SJSA1 (cell line): ENCODE data around the gene NFIC. TPM values are rescaled to one million over a fixed set of nuclear protein-coding genes. Genes with fewer than 3 reads are reported as not detected.

Experiments used
- DNase-seq, 2 experiments: peaks; one replicate each; pipeline ENCODE4 v3.0.0-alpha.2; 2015 to 2020; ENCODE audit warnings: low spot score in 2 of 2, low read depth in 1 of 2
- H3K27ac ChIP-seq: fragments of 250-450 bp; sonication (Bioruptor Pico); 2 replicates; pipeline ENCODE4 v1.5.1; 2020; ENCODE audit warnings: mild to moderate bottlenecking, moderate library complexity
- H3K27me3 ChIP-seq: fragments of 250-450 bp; sonication (Bioruptor Pico); replicated peaks from 2 replicates; pipeline ENCODE4 v1.5.1; 2020; ENCODE audit warnings: mild to moderate bottlenecking, moderate library complexity
- H3K36me3 ChIP-seq: fragments of 250-450 bp; sonication (Bioruptor Pico); 2 replicates; pipeline ENCODE4 v1.5.1; 2020; ENCODE audit warnings: mild to moderate bottlenecking
- H3K4me1 ChIP-seq: fragments of 250-450 bp; sonication (Bioruptor Pico); replicated peaks from 2 replicates; pipeline ENCODE4 v1.6.1; 2021; ENCODE audit warnings: mild to moderate bottlenecking
- H3K4me3 ChIP-seq: fragments of 250-450 bp; sonication (Bioruptor Pico); 2 replicates; pipeline ENCODE4 v1.5.1; 2020; ENCODE audit warnings: mild to moderate bottlenecking
- H3K9me3 ChIP-seq: fragments of 250-450 bp; sonication (Bioruptor Pico); replicated peaks from 2 replicates; pipeline ENCODE4 v1.5.1; 2020; ENCODE audit warnings: mild to moderate bottlenecking
- total RNA-seq: library from RNA; depleted of rRNA; stranded (reverse); fragments of >200 nt; shearing (Covaris generic); gene quantifications from 2 replicates; pipeline ENCODE4 v1.2.3, GENCODE V29; 2014

Gene NFIC
- total RNA-seq, 1 experiment from 2014 or later: 27.6 TPM

DNA sequence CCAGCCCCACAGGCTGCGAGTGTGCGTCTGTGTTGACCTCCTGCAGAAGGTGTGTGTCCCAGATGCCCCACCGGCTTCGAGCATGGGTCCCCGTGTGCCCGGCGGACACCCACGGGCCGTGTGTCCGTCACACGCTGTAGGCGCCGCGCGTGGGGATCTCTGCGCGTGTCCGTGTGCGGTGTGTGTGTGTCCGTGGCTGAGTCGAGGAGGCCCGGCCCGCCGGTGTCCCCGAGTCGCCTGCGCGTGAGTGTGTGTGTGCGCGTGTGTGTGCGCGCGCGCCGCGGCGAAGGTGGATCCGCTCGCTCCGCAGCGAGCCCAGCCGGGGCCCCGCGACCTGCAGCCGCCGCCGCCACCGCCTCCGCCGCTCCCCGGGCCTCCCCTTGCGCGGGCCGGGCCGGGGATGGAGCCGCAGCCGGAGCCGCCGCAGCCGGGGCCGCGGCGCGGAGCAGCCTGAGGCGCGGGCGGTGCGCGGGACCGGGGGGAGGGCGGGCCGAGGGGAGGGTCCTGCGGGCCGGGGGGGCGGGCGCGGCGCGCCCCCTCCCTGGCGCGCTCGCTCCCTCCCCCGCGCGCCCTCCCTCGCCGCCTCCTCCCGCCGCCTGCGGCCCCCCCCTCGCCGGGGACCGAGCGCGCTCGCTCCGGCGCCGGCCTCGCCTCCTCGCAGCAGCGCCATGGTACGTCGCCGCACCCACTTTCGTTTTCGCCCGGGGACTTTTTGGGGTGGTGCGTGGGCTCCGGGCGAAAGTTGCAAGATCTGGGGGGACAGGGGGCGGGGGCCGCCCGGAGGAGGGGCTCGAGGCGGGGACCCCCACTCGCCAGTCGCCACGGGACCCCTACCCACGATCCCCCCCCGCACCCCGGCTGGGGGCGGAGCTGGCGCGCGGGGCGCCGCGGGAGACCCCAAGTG lies 7.1 kb upstream of the NFIC start:
- peaks cover 3% of the 10 kb centered on the region; the same call in 1 of the 2 replicates for H3K27me3 ChIP-seq
- H3K4me1 ChIP-seq: peaks cover 18% of the 10 kb centered on the region
- peak overlapping the region; percentile 62 for H3K27ac ChIP-seq
- peaks cover 4% of the 10 kb centered on the region; the same call in 1 of the 2 replicates for H3K9me3 ChIP-seq
- DNase-seq: peak in 1 of 2 experiments; percentile 41
- no peaks in the 10 kb centered on the region for H3K36me3 ChIP-seq
- peak overlapping the region; percentile 77 for H3K4me3 ChIP-seq

DNA sequence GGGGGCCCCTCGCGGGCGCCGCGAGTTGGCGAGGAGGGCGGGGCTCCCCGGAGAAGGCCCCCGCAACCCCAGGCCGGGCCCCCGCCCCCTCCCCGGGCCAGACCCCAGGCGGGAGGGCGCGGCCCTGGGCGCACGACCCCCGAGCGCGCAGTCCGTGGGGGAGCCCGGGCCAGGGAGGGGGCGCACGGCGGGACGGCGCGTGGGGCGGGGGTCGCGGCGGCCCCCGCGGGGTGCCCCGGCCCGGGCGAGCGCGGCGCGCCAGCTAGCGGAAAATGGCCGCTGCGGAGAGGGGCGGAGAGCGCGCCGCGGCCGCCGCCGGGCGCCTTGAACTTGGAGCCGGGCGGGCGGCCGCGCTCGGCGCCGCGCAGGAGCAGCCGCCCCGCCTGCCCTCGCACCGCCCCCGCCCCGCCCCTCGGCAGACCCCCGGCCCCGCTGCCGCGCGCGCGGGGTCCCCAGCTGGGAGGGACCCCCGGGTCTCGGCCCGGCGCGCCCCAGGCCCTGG lies 6.4 kb upstream of the NFIC start:
- DNase-seq: no peak
- peaks cover 3% of the 10 kb centered on the region; the same call in 1 of the 2 replicates for H3K27me3 ChIP-seq
- H3K27ac ChIP-seq: peak overlapping the region; percentile 62
- H3K9me3 ChIP-seq: peaks cover 4% of the 10 kb centered on the region; the same call in 1 of the 2 replicates
- peaks cover 21% of the 10 kb centered on the region for H3K4me1 ChIP-seq
- no peaks in the 10 kb centered on the region for H3K36me3 ChIP-seq
- peak overlapping the region; percentile 77 for H3K4me3 ChIP-seq

DNA sequence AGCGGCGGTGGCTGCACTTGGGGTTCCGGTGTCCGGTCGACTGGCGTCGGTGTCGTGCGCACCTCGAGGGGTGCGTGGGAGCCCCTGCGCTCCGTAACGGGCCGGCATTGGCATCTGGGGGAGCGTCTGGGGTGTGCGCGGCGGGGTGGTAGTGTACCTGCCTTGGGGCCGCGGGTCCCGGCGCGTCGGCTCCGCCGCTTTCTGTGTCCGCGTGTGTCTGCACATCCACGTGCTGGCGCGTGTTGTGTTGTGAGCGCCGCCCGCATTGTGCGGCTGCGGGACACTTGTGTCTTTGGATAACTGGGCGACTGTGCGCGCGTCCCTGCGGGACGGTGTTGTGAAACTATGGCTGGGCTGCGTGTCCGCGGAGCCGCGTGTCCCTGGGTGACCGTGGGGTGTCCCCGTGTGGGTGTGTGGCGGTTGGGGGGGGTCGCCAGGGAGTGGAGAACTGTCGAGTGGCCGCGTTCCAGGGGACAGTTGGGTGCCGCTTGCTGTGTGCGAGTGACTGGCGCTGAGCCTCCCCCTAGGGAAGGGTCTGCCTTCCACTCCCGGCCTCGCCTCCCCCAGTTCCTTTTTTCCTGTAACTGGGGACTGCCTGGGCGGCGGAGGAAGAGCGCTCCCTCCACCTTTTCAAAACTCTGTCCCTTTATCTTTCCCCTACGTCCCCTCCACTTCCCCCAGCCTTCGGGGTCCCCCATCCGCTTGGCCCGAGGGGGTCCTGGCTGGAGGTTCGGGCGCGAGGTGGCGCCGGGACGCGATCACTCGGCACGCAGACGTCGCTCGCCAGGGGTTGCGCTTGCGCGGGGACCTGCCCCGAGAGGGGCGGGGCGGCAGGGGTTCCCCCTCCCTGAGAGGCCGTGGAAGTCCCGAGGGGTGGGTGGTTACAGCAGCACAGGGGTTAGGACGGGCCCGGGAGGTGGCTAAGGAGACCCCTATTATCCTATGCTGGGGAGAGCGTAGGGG lies 5.7 kb upstream of the NFIC start:
- Histone ChIP-seq H3K4me3 (peak overlapping the region; percentile 77), H3K27me3 (peaks cover 3% of the 10 kb centered on the region; the same call in 1 of the 2 replicates), H3K36me3 (no peaks in the 10 kb centered on the region), H3K9me3 (peaks cover 4% of the 10 kb centered on the region; the same call in 1 of the 2 replicates), H3K4me1 (peaks cover 28% of the 10 kb centered on the region), H3K27ac (no peak overlapping the region; the same call in 1 of the 2 replicates)
- peak; percentile 47 to 59 for DNase-seq

DNA sequence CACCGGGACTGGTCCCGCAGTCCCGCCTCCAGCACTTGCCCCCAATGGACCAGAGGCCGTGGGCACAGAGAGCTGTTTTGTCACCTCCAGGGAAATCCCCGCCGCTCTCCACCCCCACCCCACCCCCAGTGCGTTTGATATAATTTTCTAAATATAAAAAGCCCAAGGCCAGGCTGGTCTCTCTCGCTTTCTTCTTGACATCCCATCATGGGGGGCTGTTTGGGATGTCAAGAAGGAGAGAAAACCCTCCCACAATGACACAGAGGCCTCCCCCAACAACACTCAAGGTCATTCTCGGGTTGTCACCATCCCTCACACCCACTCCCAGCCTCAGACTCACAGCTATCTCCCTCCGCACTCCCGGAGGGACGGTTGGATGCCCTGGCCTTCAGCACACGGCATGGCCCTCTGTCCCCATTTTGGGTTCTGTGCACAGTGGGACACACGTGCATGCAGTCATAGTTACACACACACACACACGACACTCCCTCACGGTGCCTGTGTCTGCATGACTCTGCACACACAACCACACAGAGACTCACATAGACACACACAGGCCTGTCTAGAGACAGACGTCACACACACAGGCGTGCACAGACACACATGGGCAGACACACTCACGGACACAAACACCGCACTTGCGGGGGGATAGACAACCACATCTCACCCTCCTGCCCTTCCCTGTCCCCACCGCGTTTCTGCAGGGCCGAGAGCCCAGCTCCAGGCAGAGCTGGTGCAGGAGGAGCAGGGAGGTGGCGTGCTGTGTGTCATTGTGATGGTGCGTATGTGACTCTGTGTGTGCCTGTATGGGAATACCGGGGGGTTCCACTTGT lies 4.8 kb upstream of the NFIC start:
- H3K27me3 ChIP-seq: peaks cover 3% of the 10 kb centered on the region; the same call in 1 of the 2 replicates
- H3K36me3 ChIP-seq: no peaks in the 10 kb centered on the region; the same call in 1 of the 2 replicates
- peak overlapping the region; percentile 77 for H3K4me3 ChIP-seq
- peaks cover 4% of the 10 kb centered on the region; the same call in 1 of the 2 replicates for H3K9me3 ChIP-seq
- H3K27ac ChIP-seq: no peak overlapping the region
- no peak for DNase-seq
- peaks cover 29% of the 10 kb centered on the region for H3K4me1 ChIP-seq

DNA sequence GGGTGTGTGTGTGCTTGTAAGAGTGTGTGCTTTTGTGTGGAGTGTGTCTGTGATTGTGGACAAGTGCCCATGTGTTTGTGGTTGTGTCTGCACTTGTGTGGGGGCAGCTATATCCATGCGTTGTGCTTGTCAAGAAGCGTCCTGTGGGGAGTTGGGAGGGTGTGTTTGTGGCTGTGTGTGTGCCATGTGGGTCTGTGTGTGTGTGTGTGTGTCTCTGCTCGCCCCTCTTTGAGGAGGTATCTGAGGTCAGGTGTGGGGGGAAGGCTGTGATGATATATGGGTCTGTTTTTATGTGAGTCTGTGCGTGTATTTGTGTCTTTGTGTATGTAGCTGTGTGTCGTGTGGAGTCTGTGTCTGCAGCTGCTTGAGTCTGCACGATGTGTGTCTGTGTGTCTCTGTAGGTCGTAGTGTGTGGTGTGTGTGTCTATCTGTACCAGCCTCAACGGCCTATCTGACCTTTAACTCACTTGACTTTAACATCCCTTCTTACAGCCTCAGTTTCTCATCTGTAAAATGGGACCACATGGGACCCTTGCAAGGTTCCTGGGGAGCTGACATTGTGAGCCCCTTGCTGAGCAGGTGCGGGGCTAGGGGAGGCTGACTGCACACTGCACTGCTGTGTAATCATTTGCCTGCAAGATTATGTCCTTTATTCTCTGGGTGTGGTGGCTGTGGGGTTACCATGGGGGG lies 4.0 kb upstream of the NFIC start:
- Histone ChIP-seq H3K27me3 (peaks cover 3% of the 10 kb centered on the region; the same call in 1 of the 2 replicates), H3K9me3 (peaks cover 7% of the 10 kb centered on the region; the same call in 1 of the 2 replicates), H3K27ac (no peak overlapping the region), H3K4me3 (no peak overlapping the region), H3K36me3 (peaks cover 5% of the 10 kb centered on the region; the same call in 1 of the 2 replicates), H3K4me1 (peaks cover 29% of the 10 kb centered on the region)
- DNase-seq: no peak

DNA sequence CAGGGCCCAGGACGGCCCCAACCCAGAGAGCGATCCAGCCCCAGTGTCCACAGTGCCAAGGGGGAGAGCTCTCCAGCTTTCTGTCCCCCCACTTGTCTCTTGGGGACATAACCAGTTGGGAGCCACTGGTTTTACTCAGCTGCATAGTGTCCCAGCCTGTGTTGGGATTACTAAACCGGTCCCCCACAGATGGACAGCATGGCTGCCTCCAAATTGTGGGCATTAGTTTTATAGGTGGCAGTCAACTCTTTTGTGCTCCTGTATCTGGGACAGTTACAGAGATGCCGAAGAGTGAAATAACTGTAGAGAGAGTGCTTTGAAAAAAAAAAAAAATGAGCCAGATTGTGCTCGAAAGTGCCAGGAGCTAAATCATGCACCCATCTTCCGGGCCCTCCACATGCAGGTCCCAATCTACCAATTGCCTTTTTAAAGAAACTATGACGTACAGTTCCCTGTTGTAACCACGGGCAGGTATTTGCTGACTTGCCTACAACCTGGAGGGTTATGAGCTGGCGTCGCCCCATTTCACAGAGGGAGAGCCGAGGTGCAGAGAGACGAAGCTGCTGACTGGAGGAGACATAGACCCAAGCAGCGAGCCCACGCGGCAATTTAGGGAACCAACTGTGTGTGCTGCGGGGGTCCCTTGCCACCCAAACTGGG lies 2.4 kb upstream of the NFIC start:
- Histone ChIP-seq H3K4me1 (peaks cover 39% of the 10 kb centered on the region), H3K27ac (no peak overlapping the region), H3K4me3 (no peak overlapping the region), H3K36me3 (peaks cover 13% of the 10 kb centered on the region), H3K27me3 (peaks cover under 1% of the 10 kb centered on the region; the same call in 1 of the 2 replicates), H3K9me3 (peaks cover 7% of the 10 kb centered on the region; the same call in 1 of the 2 replicates)
- DNase-seq: no peak

DNA sequence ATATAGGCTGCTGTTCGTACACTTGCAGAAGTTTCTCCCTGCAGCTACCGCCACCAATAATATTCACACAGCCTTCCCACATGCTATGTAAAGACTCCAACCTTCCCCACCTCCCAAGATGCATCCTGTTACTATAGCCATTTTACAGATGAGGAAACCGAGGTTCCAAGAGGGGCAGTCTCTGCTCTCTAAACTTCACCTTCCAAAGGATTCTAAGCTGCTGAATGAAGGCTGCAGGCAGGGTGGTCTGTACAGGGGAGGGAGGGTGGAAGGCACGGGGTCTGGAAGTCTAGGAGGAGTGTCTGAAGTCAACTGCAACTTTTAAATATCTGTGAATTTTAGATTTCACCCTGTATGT lies 1.9 kb upstream of the NFIC start:
- Histone ChIP-seq H3K27ac (no peak overlapping the region), H3K27me3 (no peaks in the 10 kb centered on the region), H3K4me3 (no peak overlapping the region), H3K4me1 (peaks cover 42% of the 10 kb centered on the region), H3K36me3 (peaks cover 15% of the 10 kb centered on the region), H3K9me3 (peaks cover 7% of the 10 kb centered on the region; the same call in 1 of the 2 replicates)
- DNase-seq: no peak

DNA sequence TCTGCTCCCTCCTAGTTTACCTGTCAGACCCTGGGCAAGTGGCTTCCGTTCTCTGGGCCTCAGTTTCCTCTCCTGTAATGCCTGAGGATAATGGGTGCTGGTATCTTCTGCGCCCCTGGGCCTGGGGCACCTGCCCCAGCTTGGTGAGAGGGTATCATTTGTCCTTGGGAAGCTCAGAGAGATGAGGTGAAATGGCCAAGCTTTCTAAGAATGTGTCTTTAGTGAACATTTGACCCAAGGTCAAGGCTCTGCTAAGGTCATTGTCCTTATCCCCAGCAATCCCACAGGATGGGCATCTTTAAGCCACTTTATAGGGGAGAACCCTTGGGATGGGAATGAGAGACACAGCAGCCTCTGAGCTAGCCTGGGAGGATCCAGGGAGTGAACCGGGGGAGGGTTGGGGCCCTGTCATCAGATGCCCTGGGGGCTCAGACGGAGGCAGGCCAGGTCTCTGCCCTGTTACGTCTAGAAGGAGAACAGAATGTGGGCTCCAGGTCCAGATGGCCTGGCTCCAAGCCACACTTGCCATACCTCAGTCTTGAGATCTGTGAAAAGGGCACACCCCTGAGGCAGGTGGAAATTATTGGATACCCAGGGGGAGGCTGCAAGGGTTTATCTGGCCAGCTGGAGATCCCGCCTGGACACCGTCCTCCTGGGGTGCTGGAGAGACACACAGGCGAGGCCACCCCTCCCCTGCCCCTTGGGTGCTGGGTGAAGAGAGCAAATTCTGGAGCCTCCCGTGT lies 1.1 kb upstream of the NFIC start:
- H3K4me1 ChIP-seq: peaks cover 49% of the 10 kb centered on the region
- H3K27me3 ChIP-seq: no peaks in the 10 kb centered on the region
- DNase-seq: peak in 1 of 2 experiments; percentile 58
- peaks cover 19% of the 10 kb centered on the region for H3K36me3 ChIP-seq
- peak overlapping the region; percentile 91 for H3K27ac ChIP-seq
- peak overlapping the region; percentile 74 for H3K4me3 ChIP-seq
- H3K9me3 ChIP-seq: peaks cover 7% of the 10 kb centered on the region; the same call in 1 of the 2 replicates

DNA sequence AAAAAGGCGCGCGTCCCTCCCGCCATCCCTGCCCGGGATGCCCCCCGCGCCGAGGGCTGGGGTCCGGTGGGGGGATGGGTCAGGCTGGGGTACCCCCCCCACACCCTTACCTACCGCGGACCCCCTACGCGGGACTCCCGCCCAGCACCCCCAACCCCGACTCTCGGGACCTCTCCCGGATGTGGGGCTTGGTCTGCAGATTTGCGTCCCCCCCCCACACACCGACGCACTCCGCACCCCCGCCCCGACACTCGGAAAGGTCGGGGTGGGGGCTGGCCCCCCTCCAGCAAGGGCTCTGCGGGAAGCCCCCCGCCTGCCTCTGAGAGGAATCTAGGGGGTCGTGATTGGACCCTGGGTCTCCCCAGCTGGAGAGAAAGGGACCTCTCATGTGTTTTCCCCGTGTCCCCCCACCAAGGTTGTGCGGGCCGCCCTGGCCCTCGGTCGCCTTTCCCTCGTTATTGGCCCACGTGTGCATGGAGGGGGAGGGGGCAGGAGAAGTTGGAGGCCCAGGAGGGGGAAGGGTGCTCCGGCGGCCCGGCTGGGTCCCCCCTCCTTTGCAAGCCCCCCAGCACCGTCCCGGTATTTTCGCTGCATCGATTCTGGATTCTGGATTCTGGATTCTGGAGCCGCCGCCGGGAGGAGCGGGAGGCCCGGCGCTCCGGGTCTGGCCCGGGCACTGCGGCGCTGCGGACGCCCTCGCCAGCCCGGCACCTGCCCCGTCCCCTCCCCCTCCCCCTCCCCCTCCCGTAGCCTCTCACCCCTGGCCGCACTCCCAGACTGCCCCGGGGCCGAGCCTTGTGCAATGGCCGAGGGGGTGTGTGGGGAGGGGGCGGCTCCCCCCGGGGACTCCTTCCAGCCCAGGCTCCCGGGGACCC lies 607 bp downstream of the NFIC start:
- Histone ChIP-seq H3K4me3 (peak overlapping the region; percentile 74), H3K9me3 (0 out of 2 replicates have a peak, but pooled peaks cover 3% of the 10 kb centered on the region), H3K27ac (peak overlapping the region; percentile 91), H3K27me3 (no peaks in the 10 kb centered on the region), H3K4me1 (peaks cover 39% of the 10 kb centered on the region), H3K36me3 (peaks cover 31% of the 10 kb centered on the region)
- peak in 1 of 2 experiments; percentile 58 for DNase-seq

DNA sequence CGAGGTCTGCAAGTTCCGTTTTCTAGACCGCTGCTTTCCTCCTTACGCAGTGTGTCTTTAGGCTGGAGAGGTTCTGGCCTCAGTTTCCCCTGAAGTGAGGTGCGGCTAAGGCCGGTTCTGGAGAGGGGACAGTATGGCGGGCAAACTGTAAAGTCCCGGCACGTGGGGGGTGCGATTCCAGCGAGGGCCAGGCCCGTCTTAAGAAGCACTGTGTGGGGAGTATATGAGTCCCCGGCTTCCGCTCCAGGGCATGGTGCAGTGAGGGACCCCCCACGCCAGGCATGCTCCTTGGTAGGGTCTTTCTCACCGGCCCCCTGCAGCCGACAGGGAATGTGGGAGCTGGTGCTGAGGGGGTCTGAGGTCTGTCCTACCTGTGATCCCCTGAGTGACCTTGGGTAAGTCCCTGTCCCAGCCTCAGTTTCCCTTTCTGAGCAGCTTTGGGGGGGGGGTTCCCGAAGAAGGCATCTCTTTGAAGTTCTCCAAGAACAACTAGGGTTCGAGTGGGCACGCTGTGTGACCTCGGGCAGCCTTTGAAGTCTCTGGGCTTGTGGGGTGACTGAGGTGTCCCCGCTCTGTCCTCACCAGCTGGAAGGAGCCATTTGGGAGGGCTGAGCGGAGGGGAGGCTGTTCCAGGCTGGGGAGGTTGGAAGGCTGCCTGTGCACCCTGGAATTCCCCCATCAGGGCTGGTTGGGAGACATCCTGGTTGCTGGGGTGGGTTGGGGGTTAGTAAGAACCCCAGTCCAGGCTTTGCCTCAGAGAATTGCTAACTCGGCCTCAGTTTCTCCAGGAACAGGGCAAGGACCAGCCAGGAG lies 1.5 kb downstream of the NFIC start:
- no peaks in the 10 kb centered on the region for H3K27me3 ChIP-seq
- 0 out of 2 replicates have a peak, but pooled peaks cover 3% of the 10 kb centered on the region for H3K9me3 ChIP-seq
- DNase-seq: no peak
- H3K36me3 ChIP-seq: peaks cover 31% of the 10 kb centered on the region
- peaks cover 39% of the 10 kb centered on the region for H3K4me1 ChIP-seq
- no peak overlapping the region; the same call in 1 of the 2 replicates for H3K27ac ChIP-seq
- H3K4me3 ChIP-seq: peak overlapping the region; percentile 74
